ENCODE data around the gene VEZT.

VEZT gene

GRCh38 chr12:95224202-95225170, 6.9 kb downstream of the VEZT start:
- TF ChIP-seq, protein P1, sequence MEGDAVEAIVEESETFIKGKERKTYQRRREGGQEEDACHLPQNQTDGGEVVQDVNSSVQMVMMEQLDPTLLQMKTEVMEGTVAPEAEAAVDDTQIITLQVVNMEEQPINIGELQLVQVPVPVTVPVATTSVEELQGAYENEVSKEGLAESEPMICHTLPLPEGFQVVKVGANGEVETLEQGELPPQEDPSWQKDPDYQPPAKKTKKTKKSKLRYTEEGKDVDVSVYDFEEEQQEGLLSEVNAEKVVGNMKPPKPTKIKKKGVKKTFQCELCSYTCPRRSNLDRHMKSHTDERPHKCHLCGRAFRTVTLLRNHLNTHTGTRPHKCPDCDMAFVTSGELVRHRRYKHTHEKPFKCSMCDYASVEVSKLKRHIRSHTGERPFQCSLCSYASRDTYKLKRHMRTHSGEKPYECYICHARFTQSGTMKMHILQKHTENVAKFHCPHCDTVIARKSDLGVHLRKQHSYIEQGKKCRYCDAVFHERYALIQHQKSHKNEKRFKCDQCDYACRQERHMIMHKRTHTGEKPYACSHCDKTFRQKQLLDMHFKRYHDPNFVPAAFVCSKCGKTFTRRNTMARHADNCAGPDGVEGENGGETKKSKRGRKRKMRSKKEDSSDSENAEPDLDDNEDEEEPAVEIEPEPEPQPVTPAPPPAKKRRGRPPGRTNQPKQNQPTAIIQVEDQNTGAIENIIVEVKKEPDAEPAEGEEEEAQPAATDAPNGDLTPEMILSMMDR (IDR thresholded peaks at IDR 0.05; ENCODE audit: borderline replicate concordance, insufficient read depth, low read depth, low read length) = no peak
- no peak overlapping the region for H3K4me3 ChIP-seq (ENCODE audit: low read depth, low read length)

- TF ChIP-seq, protein P1 (IDR thresholded peaks at IDR 0.05; ENCODE audit: borderline replicate concordance, insufficient read depth, low read depth, low read length) = no peak
- no peak overlapping the region for H3K4me3 ChIP-seq (ENCODE audit: low read depth, low read length)
Observed at GRCh38 chr12:95225645-95226212, 8.1 kb downstream of the VEZT start.

GRCh38 chr12:95227818-95228356, 10.3 kb downstream of the VEZT start:
- H3K4me3 ChIP-seq (ENCODE audit: low read depth, low read length) = no peak overlapping the region
- TF ChIP-seq, protein P1 (IDR thresholded peaks at IDR 0.05; ENCODE audit: borderline replicate concordance, insufficient read depth, low read depth, low read length) = no peak

GRCh38 chr12:95228617-95229016, 11.0 kb downstream of the VEZT start:
- TF ChIP-seq, protein P1 (IDR thresholded peaks at IDR 0.05; ENCODE audit: borderline replicate concordance, insufficient read depth, low read depth, low read length) = no peak
- no peak overlapping the region for H3K4me3 ChIP-seq (ENCODE audit: low read depth, low read length)

DNA sequence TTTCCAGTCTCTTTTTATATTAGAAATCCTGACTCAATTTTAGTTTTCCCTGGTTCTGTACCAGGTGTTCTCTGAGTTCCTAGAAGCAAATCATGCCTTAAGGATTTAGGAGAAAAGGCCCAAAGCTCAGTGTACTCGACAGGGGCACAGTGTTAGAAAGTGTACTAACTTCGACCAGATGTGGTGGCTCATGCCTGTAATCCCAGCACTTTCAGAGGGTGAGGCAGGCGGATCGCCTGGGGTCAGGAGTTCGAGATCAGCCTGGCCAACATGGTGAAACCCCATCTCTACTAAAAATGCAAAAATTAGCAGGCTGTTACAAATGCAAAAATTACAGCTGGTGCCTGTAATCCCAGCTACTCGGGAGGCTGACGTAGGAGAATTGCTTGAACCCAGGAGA, 12.0 kb downstream of the VEZT start:
- no peak overlapping the region for H3K4me3 ChIP-seq (ENCODE audit: low read depth, low read length)
- TF ChIP-seq, protein P1 (IDR thresholded peaks at IDR 0.05; ENCODE audit: borderline replicate concordance, insufficient read depth, low read depth, low read length) = no peak

DNA sequence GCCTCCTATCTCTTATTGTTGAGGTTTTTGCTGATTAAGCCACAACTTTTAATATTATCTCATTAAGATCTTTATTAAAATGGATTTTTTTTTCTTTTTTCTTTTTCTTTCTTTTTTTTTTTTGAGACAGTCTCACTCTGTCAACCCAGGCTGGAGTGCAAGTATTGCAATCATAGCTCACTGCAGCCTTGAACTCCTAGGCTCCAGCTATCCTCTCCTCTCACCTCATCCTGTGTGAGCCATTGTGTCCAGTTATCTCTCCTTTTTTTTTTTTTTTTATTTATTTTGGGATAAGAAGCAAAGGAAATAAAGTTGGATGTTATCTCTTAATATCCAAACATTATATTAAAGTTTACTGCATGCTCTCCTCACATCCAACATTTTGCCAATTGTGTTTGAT, 12.7 kb downstream of the VEZT start:
- H3K4me3 ChIP-seq (ENCODE audit: low read depth, low read length) = no peak overlapping the region
- TF ChIP-seq, protein P1 (IDR thresholded peaks at IDR 0.05; ENCODE audit: borderline replicate concordance, insufficient read depth, low read depth, low read length) = no peak
